ENCODE results near the gene FAM50B.

The FAM50B gene

DNA sequence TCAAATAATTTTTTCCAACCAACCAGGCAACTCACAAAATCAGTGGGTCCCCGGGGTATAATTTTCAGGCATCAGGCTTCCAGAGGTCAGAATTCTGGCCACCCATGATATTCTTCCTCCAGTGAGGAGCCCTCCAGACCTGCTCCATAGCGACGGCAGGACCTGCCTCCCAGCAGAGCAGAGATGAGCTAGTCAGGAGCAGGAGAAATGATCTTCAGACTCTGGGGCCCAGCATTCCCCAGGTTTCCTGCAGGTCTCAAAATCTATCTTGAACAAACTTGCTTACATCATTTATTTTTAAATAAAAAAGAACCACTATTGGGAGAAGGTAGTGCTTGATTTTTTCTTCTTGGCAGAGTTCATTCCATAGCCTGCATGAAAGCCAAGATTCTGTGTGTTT is 44.7 kb downstream of the FAM50B start:
- no peak for DNase-seq (ENCODE audit: low read depth)

DNA sequence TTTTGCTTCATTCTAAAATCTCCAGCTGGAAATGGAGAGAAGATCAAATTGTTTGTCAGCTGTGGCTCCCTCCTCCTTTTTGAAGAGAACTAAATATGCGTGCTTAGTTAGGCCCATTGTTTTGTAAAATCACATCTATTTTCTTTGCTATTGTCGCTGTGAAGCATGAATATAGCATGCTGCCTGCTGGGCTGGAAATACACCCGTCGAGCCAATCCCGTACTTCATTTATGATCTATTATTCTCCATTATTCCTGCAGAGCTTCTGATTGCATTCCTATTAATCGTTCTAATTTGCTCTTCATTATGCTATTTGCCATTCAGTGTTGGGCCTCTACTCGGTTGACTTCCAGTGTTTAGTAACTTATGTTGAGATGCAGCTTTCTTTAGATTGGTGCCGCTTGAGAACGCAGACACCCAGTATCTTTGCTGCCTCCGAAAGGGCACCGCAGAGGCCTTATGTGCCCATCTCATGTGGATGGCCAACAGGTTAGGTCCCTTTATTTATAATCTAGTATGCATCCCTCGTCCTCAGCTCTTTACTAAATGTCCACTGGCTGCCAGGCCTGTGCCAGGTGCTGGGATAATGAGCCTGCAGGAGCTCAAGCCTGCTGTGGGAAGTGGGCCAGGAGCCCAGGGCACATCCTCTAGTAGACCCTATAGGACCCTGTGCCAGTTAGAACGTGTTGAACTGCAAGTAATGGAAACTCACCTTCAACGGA is 45.6 kb downstream of the FAM50B start:
- no peak for DNase-seq (ENCODE audit: low read depth)

- DNase-seq (ENCODE audit: low read depth): no peak
Observed at GRCh38 chr6:3895312-3895653, 46.1 kb downstream of the FAM50B start.

DNA sequence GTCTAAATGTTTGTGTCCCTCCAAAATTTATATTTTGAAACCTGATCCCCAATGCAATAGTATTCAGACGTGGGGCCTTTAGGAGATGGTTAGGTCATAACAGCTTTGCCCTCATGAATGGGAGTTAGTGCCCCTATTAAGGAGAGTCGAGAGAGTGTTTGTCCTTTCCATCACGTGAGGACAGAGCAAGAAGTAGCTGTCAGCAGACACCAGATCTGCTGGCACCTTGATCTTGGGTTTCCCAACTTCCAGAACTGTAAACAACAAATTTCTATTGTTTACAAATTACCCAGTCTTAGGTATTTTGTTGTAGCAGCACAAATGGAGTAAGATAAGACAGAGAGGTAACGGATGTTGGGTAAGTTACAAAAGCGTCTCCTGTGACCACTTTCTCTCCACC is 46.6 kb downstream of the FAM50B start:
- no peak for DNase-seq (ENCODE audit: low read depth)

DNA sequence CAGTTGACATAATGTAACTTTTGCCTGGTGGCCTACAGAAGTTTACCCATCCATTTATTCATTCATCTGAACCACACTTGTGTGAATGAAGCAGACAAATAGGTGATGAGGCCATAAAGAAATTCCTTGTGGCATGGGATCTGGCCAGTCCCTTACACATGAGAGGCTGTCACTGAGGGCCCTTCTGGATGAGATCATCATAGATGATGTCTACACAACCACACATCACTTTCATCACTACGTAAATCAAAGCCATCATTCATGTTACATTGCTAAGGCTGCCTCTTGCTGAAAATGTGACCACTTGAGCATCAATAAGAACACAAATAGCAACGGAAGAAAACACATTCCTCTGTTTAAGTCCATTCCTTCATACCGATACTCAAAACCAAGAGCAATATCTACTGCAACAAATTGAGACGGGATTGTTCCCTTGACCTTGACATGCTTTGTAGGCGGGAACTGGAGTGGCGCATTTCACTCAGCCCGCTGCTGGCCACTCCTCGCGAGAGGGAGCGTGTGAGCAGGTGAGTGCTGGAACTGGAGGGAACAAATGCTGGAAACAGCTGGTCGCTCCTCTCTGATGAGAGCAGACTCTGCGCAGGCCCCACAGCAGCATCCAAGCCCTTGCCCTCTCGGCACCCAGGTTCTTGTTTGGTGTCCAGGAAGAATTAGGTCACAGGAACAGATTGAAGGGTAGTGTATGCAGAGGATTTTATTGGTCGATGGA is 49.3 kb downstream of the FAM50B start:
- DNase-seq (ENCODE audit: low read depth): no peak

DNA sequence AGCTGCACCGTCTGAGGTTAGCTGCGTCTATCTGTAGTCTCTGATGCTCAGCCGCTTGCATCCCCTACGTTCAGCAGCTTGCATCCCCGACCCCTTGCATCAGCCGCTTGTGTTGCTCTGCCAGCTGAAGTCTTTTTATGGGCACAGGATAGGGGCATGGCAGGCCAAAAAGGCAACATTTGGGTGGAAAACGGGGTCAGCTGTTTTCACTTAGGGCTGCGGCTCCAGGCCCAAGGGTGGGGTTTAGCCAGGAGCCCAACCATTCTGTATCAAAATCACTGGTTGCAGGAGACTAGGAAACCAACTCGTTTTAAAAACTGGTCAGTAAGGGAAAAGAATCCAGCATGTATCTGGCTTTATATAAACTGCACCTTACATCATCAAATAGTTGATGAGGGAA is 49.9 kb downstream of the FAM50B start:
- DNase-seq (ENCODE audit: low read depth): no peak

- DNase-seq (ENCODE audit: low read depth): no peak
Observed at GRCh38 chr6:3899970-3900439, 50.8 kb downstream of the FAM50B start.
